GM19467 (cell line): Measurements from ENCODE around the gene CH25H.
"Not testable (repeated sequence)": the region's sequence is repeated elsewhere in the genome, so short reads cannot be mapped to it uniquely, and the experiment has no call there.

ENCODE experiments used
- ATAC-seq: cut with Tn5 transposase; IDR thresholded peaks from one replicate; pipeline ENCODE4 v1.9.1; 2021; ENCODE audit warnings: mild to moderate bottlenecking, moderate library complexity; ENCODE audit not compliant: unreplicated experiment

CH25H gene, protein sequence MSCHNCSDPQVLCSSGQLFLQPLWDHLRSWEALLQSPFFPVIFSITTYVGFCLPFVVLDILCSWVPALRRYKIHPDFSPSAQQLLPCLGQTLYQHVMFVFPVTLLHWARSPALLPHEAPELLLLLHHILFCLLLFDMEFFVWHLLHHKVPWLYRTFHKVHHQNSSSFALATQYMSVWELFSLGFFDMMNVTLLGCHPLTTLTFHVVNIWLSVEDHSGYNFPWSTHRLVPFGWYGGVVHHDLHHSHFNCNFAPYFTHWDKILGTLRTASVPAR

DNA sequence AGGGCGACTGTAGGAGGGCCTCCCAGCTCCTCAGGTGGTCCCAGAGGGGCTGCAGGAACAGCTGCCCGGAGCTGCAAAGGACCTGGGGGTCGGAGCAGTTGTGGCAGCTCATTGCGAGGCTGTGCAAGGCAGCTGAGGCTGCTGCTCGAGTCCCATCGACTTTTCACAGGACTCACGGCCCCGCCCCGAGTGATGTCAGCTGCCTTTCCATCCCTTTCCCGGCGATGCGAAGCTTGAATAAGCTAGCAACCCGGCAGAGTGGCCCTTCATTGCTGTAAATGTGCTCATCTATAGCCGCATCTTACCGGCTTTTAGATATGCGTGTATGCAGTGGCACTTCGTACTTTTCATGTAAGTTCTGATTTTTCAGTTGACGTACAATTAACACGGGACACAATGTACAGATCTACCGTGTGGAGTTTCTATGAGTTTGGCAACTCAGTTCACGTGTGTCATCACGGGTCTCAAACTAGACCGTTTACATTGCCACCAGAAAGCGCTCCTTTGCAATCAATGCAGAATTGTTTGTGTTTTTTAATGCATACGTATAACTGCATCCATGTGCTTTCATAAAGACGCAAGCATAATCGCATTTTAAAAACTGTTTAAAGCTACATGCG, at the start of gene CH25H:
TSS of gene CH25H (minus strand) at position 137 of the 620 bp plus-strand sequence. CDS start at position 112, 25 bp downstream.
- no peak for ATAC-seq

DNA sequence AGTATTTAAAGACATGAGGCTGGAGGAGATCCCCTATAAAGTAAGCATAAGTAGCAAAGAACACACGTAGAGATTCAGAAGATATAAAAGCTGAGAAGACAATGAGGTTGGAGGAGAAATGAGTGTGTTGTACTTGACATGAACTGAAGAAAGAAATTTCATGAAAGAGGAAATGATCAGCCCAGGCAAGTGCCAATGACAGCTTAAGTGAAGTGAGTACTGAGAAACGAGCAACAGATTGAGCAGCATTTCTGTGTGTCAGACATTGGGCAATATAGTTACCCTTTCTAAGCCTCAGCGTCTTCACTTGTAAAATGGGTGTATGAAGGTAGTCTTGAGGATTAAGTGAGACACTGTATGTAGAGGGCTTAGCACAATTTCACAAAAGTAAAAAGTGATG, 49.2 kb upstream of the CH25H start:
- no peak for ATAC-seq

DNA sequence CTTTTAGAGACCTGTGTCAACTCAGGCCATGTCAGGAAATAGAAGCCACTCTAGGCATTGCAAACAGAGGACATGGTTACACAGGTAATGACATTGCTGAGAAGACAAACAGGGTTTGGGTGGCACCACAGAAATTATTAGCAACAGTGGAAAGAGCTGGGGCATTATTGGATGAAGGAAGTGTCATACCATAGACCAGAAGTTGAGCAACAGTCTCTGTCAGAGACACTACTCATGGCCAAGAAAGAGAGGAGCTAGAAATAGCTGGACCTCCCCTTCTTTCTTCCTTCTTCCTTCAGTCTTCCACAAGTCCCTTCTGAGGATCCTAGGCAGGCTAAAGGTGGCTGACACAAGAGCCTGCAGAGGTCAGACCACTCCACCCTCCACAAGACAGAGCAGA, 48.7 kb upstream of the CH25H start:
- no peak for ATAC-seq

DNA sequence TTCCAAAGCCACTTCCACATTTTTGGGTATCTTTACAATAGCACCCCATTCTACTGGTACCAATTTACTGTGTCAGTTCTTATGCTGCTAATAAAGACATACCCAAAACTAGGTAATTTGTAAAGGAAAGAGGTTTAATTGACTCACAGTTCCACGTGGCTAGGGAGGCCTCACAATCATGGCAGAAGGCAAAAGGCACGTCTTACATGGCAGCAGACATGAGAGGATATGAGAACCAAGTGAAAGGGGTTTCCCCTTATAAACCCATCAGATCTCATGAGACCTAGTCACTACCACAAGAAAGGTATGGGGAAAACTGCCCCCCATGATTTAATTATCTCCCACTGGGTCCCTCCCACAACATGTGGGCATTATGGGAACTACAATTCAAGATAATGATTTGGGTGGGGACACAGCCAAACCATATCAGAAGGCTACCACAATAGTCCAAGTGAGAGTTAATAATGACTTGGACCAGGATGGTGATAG, 48.0 kb upstream of the CH25H start:
- not testable (repeated sequence) for ATAC-seq

DNA sequence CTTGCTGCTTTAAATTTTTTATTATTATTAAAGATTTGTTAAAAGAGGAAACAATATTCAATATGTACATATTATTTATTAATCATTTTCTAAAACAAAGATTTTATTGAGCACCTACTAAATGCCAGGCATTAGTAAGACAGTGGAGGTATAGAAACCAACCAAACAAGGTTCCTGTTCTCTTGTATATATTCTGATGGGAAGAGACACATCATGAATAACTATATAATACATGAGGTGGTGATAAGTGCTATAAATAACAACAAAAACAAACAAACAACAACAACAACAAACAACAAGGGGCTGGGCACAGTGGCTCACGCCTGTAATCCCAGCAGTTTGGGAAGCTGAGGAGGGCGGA, 45.1 kb upstream of the CH25H start:
- ATAC-seq = no peak

DNA sequence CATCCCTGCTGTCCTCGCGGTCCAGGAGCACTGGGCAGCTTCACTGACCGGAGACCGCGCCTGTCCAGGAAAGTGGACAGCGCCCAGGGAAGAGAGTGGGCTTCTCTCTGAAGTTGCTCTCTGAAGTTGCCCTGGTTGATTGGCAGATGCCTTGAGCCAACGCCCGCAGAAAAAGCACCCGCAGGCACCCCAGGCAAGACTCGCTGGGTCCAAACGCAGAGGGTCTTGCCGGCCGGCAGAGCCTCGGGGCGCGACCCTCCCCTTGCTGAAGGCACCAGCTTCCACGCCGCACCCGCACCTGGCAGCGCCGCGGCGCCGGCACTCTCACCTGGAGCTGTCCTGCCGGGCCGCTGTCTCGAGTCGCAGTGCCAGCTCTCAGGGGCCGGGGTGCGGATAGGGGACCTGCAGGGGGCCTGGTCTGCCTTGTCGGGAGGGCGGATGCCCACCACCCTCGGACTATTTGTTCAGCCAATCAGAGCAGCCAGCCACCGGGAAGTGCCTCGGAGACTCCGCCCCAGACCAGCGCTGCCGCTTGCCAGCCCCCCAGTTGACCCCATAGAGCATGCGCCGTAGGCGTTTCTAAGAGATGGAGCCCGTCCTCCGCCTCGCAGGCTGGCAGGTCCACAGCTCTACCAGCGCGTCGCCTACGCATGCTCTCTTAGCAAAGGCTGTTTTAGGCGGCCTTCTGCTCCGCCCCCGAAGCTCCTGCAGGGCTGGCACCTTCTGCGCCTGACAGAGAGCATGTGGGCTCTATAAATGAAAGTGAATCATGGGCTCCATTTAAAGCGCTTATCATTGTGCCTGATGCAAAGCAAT, 44.5 kb upstream of the CH25H start, which contains the start of gene LIPA:
TSS of gene LIPA (minus strand) at position 367 of the 816 bp plus-strand sequence. CDS start 4,127 bp downstream, outside the sequence.
- ATAC-seq = peak; percentile 93

DNA sequence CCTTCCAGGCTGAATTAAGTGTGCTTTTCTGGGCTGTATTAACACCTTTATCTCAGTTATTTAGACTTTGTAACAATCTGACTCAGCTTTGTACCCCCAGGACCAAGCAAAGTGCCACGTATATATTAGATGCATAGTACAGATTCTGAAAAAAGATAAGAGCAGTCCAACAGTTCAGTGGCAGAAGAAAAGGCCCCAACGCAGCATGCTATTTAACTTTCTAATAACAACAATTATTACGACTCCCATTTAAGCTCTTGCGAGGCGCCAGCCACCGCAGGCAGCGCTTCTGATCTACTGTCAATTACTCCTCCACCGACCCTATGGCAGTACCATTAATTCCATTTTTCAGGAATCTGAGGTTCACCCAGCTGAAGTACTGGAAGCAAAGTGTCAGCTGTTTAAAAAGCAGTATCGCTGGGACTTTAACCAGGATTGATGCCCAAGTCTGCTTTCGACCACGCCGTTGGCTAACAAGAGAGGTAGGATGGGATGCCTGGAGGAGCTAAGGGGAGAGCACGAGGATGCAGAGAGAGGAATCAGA, 43.8 kb upstream of the CH25H start:
- no peak for ATAC-seq

DNA sequence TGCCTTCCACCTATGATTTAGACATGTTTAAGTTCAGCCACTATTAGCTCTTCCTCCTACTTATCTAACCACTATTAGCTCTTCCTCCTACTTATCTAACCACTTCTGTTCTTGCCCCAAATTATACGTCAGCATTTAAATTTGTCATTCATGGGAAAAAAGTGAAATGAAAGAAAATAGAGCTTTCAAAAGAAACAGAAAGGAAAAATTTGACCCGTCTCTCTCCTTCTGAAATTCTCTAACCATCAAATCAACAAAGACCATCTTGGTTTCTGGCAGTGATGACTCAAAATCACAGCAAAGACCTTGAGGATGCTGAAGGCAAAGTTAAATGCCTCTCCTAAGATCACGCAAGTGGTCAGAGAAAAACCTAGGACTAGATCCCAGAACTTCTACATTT, 41.9 kb upstream of the CH25H start:
- ATAC-seq = no peak

DNA sequence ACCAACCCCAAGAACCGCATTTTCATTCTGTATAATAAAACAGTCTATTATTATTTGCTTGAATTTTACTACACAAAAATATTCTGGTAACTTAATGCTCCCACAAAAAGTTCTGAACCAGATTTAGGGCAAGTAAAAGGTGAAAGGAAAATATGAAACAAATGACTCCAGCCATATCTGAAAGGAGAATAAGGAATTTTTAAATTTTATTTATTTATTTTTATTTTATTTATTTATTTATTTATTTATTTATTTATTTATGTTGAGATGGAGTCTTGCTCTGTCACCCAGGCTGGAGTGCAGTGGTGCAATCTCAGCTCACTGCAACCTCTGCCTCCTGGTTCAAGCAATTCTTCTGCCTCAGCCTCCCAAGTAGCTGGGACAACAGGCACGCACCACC, 40.5 kb upstream of the CH25H start:
- ATAC-seq = not testable (repeated sequence)

DNA sequence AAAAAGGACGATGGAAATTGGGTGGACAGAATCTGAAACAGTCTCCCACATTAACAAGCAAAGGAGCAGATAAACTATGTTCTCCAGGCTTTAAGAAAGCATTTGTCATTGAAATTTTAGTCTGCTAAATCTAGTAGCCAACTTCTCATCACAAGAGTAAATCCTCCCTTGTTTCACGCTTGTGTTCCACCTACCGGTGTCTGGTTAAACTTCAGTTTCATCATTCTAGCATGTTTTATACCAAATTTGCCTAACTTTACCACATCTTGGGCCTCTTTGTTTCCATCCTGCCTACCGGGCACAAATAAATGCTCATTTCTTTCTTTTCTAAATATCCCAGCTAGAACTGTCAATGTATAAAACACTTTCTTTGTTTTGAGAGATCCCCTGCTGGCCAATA, 38.7 kb upstream of the CH25H start:
- ATAC-seq = peak; percentile 37

DNA sequence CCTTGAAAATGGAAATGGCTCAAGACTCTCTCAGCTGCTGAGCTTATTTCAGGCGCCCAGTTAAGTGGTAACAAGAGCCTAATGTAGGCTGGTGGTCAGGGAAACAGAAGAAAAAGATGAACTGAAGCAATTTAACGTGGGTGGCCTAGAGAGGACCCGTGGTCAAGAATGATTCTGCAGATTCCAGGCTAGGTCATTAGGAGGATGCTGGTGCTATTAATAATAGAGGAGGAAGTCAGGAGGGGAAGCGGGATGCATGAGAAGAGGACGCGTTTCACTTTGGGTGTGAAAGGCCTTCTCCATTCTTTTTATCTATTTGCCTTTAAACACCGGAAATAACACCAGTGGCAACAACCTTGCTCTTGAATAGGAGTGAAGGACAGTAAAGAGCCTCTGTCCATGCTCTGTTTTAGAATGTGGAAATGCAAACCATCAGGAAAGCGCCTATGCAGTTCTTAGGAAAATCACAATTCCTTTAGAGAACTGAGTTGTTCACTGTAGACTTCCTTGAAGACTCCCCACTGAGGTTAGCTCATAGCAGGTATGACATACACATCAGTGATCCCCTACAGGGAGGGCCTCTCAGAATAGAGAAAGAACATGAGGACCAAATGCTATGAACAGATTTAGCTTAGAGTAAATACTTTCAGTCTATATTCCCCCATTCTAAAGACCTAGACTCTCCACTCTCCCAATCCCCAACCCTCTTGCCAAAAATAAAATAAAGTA, 35.9 kb upstream of the CH25H start:
- no peak for ATAC-seq

DNA sequence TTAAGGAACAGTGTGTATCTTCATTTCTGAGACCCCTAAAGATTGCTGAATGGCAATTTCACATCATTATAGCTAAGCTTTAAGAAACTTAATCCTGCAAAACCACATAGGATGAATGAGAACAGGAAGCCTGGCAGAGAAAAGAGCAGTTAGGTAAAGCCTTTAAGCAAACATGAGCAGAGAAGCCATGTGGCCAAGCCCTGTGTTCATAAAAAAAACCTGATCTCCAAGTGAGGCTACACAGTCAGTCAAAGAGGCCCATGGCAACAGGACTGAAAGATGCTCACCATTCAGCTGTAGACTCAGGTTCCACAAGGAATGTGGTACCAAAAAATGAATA, 35.2 kb upstream of the CH25H start:
- ATAC-seq = no peak

DNA sequence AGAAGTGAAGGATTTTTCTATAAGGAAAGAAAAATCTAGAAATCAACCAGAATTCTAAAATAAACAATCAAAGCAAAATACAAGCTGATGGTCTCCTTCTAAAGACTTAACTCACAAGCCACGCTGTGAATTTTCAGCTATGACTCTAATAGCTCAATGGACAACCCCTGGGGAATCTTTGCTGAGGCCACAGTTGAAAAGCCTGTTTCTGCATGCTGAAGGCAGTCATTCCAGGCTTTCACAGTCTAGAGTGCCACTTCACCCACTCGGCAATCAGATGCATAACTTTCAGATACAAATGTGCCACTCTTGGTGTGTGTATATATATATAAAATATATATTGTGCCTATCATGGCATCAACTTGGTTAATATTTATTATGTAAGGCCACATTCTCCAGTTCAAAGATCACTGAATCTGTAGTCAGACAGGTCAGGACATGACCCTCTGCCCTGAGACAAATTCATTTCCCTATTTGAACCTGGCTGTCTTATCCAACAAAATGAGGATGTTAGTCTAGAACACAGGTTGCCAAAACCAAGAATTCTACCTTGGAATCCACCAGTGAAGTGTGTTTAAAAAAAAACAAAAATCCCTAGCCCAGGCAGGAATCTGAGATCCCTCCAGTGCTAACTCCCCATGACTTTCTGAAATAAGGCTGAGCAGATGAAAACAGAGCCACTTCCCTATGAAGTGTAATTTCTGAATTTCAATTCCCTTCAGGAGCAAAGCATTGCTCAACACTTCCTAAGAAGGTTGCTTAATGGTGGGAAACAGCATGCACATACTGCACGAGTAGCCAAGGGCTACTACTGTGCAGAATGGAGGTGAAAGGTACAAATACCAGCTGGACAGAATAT, 34.6 kb upstream of the CH25H start:
- ATAC-seq = no peak

DNA sequence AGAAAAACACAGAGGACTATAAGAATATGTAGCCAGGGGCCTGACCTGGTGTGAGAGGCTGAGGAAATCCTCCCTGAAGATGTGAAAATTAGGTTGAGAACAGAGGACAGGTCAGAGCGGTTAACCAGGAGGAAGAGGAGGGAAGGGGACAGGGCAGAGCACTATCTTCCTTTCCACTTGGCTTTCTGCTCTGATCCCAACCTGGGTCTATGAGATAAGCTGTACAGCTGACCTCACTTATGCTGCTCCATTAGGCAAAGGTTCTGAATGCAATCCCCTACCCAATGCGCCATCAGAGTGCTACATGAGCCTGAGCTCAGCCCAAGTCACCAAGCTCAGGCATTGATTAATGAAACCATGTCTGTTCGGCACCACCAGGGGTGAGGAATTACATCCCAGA, 33.9 kb upstream of the CH25H start:
- ATAC-seq = no peak

DNA sequence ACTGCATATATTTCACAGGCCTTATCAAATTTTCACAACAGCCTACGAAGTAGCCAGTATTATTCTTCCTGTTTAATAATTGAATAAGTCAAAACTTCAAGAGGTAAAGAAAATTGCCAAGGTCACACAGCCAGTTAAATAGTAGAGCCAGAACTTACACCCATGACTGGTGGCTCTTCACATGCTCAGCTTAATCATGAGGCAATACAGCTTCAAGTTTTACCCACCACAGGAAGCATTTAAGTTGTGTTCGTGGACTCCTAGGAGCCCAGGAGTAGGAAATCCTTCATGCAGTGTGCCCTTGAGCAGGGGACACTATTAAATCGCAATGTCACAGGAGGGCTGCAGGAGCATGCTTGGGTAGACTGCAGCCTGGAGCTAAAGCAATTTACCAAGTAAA, 33.4 kb upstream of the CH25H start:
- no peak for ATAC-seq

DNA sequence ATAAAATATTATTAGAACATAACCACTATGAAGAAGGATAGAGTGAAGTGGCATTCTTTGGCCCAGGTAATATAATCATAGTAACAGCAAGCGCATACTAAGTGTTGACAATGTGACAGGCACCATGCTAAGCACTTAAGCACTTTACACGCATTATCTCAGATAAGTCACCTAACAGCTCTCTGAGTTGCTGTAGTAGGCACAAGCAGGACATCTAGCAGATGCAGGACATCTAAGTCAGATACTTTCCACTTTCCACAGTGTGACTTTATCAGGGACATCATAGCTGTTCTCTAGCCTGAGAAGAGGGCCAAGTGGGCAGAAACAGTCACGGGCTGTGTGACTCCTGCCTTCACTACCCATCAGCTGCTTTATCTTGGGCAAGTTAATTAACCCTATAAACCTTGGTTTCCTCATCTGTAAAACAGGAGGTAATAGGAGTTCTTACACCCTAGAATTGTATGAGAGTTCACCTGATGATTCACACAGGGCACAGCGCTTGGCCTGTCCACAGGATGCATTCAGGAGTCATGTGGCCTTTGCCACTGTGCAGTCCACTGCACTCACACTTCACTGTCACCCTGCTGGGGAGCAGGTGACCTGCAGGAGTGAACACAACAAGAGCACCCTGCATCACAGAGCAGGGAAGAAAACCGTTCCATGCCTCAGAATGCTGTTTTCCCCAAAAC, 32.0 kb upstream of the CH25H start:
- ATAC-seq = no peak

DNA sequence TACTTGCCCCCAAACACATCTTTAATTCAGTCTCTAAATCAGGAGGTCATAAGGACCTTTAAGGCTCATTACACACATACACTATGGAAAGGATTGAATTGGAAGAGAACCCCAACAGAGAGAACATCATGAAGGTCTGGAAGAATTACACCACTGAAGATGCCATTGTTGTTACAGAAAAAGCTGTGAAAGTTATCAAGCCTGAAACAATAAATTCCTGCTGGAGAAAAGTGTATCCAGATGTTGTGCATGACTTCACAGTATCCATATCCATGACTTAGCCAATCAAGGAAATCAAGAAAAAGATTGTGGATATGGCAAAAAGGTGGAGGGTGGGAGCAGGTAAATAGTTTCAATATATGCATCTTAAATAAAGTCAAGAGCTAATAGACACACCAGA, 30.7 kb upstream of the CH25H start:
- ATAC-seq = no peak

DNA sequence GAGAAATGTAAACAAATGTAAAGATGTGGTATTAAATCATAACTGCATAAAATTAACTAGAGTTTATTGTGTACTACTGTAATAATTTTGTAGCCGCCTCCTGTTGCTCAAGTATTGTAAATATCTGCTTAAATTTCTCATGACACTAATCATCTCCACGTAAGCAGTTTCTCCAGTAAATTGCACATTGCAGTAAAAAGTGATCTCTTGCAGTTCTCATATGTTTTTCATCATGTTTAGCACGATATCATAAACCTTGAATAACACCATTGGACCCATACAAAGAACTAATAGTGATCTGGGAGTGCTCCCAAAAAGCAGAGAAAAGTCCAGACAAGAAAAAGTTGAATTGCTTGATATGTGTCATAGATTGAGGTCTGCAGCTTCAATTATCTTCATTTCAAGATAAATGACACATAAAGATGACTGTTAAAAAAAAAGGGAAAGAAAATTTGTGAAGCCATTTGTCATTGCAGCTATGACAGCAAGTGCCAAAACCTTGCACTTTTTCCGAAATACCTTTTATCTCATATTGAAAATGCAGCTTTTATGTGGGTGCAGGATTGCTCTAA, 29.2 kb upstream of the CH25H start:
- no peak for ATAC-seq
